ENCODE results near the gene GATAD2A.
A peak's percentile ranks its signal among the peaks of the same experiment; 100 is the strongest.
"Not testable (repeated sequence)": the region's sequence is repeated elsewhere in the genome, so short reads cannot be mapped to it uniquely, and the experiment has no call there.

Gene GATAD2A

GRCh38 chr19:19404879-19405860 is at the start of gene GATAD2A:
Gene GATAD2A, plus strand, starts transcription at chr19:19405675. Its CDS starts 59,671 bp downstream, at chr19:19465346.
- DNase-seq, result peak; percentile 47 to 76

GRCh38 chr19:19356500-19356899 is 49.0 kb upstream of the GATAD2A start:
- no peak for DNase-seq

GRCh38 chr19:19356901-19357566 is 48.4 kb upstream of the GATAD2A start:
- DNase-seq, result no peak

DNA sequence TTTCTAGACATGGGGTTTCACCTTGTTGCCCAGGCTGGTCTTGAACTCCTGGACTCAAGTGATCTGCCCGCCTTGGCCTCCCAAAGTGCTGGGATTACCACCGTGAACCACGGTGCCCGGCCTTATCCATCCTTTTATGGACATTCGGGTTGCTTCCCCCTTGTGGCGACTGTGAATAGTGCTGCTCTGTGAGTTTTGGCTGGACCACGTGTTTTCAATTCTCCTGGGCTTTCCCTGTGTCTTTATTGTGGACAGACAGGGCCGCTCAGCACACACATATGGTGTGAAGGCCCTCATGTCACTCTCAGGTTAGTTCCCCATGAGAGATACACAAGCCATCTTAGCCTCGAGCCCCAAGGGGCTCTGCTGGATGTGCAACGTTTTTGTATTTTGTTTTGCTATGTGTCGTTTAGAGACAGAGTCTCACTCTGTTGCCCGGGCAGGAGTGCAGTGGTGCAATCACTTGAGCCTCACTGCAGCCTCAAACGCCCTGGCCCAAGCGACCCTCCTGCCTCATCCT is 44.3 kb upstream of the GATAD2A start:
- DNase-seq, result peak; percentile 64 to 67

- DNase-seq, result no peak
Observed at GRCh38 chr19:19362075-19362474, 43.4 kb upstream of the GATAD2A start.

DNA sequence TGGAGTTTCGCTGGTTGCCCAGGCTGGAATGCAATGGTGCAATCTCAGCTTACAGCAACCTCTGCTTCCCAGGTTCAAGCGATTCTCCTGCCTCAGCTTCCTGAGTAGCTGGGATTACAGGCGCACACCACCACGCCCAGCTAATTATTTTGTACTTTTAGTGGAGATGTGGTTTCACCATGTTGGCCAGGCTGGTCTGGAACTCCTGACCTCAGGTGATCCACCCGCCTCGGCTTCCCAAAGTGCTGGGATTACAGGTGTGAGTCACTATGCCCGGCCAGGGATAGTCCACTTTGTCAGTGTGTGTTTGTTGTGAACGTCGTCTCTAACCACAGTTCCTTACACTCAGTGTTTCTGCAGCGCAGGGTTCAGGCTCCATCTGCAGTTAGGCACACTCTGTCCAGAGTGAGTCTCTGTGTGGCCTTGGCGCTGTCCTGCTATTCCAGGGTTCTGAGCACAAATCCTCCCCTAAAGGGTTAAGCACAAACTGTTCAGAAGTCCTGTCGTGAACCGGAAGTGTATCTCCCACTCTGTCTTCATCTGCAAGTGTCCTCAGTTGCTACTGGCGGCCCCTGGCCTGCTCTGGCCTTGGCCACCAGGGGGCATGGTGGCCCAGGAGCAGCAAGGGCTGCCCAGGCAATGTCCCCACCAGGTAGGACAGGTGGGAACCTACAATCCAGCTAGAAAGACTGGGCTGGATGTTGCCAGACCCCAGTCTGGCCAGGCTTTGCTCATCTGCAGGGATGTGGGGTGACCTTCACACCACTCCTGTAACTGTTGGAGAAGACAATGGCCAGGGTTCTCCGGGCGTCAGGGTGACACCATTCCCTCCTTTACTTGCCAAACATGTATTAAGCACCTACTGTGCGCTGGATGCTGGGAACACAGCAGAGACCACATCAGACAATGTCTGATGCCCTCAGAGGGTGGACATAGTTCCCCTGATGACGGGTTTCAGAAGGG is 38.8 kb upstream of the GATAD2A start:
- peak; percentile 4 to 17 for DNase-seq

GRCh38 chr19:19368087-19368486 is 37.4 kb upstream of the GATAD2A start:
- no peak for DNase-seq

DNA sequence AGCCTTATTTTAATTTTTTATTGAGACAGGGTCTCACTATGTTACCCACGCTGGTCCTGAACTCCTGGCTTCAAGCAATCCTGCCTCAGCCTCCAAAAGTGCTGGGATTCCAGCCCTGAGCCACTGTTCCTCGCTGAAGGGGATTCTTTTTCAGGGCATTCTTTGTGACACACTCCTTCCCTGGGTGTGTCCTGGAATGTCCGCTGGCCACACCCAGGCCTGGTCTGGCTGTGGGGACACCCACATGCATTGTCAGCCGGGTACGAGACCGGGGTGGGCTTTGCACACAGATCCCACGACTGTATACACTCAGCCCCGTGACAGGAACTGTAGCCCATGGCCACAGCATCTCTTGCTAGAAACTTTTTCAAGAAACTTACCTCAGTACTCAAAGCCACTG is 34.4 kb upstream of the GATAD2A start:
- DNase-seq, result no peak

DNA sequence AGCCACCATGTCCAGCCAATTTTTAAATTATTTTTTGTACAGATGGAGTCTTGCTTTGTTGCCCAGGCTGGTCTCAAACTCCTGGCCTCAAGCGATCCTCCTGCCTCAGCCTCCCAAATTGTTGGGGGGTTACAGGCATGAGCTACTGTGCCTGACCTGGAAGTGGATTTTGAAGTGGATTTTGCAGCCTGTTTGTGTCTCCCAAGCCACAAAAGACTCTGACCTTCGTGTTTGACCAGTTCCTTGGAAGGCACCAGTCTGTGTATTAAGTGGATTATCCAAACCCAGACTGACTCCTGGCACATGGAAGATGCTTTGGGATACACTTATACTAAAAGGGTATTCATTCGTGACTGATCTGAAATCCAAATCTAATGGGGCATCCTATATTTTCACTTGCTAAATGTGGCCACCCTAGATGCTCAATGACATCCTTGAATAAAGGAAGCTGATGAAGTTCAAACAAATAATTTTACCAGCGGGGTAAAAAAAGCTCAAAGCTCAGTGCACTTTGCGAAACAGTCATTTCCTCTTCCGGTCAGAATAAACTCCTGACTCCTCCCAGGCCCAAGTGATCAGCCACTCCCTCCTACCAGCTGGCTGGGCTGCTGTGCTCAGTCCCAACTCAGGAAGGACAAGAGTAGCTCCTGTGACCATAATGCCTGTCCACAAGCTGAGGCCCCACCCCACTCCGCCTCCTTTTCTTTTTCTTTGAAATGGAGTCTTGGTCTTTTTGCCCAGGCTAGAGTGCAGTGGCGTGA is 32.6 kb upstream of the GATAD2A start:
- DNase-seq, result no peak

- no peak for DNase-seq
Observed at GRCh38 chr19:19379527-19379926, 25.9 kb upstream of the GATAD2A start.

GRCh38 chr19:19380316-19380715 is 25.2 kb upstream of the GATAD2A start:
- not testable (repeated sequence) for DNase-seq

DNA sequence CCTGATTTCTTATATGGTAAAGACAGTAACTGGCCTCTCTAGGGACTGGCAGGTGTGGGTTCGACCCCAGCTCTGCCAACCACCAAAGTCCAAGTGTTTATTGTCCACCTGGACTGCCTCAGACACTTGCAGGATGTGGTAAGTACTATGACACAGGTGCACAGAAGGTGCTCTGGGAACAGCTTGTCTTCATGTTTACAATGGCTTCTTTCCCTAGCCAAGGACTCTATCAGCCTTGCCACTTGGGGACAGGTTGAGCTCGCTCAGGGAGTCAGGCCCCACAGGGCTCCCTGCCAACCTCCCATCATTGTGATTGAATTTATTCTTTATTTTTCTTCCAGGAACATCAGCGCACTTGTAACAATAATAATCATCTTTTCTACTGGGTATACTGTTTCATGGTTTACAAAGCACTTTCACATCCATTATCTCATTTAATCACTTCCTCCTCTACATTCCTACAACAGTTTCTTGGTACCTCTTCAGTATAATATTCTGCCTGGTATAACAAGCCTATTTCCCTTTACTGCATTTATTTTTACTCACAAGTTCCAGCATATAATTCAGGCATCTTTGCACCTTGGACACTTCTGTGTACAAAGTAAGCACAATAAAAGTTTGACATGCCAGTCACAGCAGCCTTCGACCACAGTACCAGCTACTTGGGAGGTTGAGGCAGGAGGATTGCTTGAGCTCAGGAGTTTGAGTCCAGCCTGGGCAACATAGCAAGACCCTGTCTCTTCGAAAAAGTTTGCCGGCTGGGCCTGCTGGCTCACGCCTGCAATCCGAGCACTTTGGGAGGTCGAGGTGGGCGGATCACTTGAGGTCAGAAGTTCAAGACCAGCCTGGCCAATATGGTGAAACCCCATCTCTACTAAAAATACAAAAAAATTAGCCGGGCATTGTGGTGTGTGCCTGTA is 24.2 kb upstream of the GATAD2A start:
- DNase-seq, result no peak

GRCh38 chr19:19382118-19382517 is 23.4 kb upstream of the GATAD2A start:
- no peak for DNase-seq

- no peak for DNase-seq
Observed at GRCh38 chr19:19384486-19384885, 21.0 kb upstream of the GATAD2A start.

- peak; percentile 95 to 99 for DNase-seq
Observed at GRCh38 chr19:19385131-19385895, 20.2 kb upstream of the GATAD2A start.

DNA sequence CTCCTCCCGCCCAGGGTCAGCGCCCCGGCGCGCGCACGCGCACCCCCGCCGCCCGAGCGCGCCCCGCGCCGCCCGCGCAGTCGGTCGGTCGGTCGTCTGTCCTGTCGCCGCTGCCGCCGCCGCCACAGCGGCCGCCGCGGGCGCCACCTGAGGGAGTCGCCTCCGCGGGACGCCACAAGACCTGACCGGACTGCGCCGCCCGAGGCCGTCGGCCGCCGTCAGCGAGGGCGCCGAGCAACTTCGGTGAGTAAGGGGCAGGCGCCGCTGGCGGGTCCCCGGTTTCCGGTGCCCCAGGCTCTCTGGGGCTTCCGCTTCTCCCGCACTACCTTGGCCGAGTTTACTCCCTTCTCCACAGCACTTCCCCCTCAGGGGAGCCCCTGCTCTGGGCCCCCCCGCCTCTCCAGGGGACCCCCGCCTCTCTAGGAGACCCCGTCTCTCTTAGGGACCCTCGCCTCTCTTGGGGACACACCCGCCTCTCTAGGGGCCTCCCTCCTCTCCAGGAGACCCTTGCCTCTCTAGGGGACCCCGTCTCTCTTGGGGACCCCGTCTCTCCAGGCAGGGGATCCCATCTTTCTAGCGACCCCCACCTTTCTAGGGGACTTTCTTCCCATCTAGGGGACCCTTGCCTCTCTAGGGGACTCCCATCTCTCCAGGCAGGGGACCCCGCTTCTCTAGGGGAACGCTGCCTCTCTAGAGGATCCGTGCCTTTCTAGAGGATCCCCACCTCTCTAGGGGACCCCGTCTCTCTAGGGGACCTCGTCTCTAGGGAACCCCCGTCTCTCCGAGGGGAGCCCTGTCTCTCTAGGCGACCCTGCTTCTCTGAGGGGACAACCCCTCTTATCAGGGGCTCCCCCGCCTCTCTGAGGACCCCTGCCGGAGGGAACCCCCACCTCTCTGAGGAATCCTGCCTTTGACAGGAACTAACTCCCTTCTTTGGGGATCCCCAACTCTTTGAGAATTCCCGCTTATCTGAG is 19.3 kb upstream of the GATAD2A start:
- peak in 1 of 2 experiments; percentile 59 for DNase-seq

DNA sequence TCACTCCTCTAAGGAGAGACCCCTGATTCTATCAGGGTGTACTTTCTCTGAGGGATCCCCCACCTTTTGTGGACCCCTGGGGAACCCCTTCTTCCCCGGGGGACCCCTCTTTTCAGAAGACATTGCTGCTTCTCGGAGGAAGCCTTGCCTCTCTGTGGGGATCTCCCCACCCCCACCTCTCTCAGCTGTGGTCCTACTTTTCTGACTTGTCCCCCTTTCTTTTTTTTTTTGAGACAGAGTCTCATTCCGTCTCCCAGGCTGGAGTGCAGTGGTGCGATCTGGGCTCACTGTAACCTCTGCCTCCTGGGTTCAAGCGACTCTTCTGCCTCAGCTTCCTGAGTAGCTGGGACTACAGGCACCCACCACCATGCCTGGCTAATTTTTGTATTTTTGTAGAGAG is 18.4 kb upstream of the GATAD2A start:
- no peak for DNase-seq

Data from NCI-H1930 (cell line).